WTC11 (cell line): ENCODE results near the gene ALDH8A1. TPM values are rescaled to one million over a fixed set of nuclear protein-coding genes. Genes with fewer than 3 reads are reported as not detected.

ENCODE experiments used
- ATAC-seq: fragments of 200-7000 bp; cut with Tn5 transposase; 2 replicates; pipeline ENCODE4 v1.10.0; 2021; ENCODE audit warnings: mild to moderate bottlenecking, moderate library complexity
- CTCF ChIA-PET: fragments of 300-600 bp; sonication (Branson Sonifier 250); formaldehyde crosslinking; loops from one replicate; lab custom pipeline; 2021; ENCODE audit warnings: antibody characterized with exemption; lab: Charles Lee
- POLR2A ChIA-PET: fragments of 350-600 bp; sonication (Branson Sonifier 250); formaldehyde crosslinking; loops from one replicate; lab custom pipeline; 2021; ENCODE audit warnings: antibody characterized with exemption; lab: Charles Lee
- DNase-seq: peaks from one replicate; pipeline ENCODE4 v3.0.0; 2021; ENCODE audit warnings: low spot score
- H3K27ac Mint-ChIP-seq: 2 replicates; pipeline ENCODE4 v1.8.0; 2021; ENCODE audit warnings: mixed read lengths
- H3K27me3 Mint-ChIP-seq: 2 replicates; pipeline ENCODE4 v1.8.0; 2021; ENCODE audit warnings: low read depth, mild to moderate bottlenecking, moderate library complexity, mixed read lengths
- H3K36me3 Mint-ChIP-seq: 2 replicates; pipeline ENCODE4 v1.8.0; 2021; ENCODE audit warnings: mixed read lengths
- H3K4me1 Mint-ChIP-seq: 2 replicates; pipeline ENCODE4 v1.8.0; 2022; ENCODE audit warnings: mixed read lengths
- H3K4me3 Mint-ChIP-seq: 2 replicates; pipeline ENCODE4 v1.8.0; 2021; ENCODE audit warnings: mild to moderate bottlenecking, moderate library complexity, mixed read lengths
- H3K9me3 Mint-ChIP-seq: 2 replicates; pipeline ENCODE4 v1.8.0; 2021; ENCODE audit warnings: mixed read lengths
- ATF1 ChIP-seq: sonication (generic); formaldehyde crosslinking; IDR thresholded peaks from 2 replicates; pipeline ENCODE4 v1.8.1; 2023; ENCODE audit warnings: mild to moderate bottlenecking, moderate library complexity, missing genetic modification reagents
- ELF4 ChIP-seq: sonication (generic); formaldehyde crosslinking; IDR thresholded peaks from 2 replicates; pipeline ENCODE4 v1.8.1; 2022; ENCODE audit warnings: low read depth, mild to moderate bottlenecking, moderate library complexity, missing genetic modification reagents
- ESRRA ChIP-seq: sonication (generic); formaldehyde crosslinking; IDR thresholded peaks from 2 replicates; pipeline ENCODE4 v1.8.1; 2022; ENCODE audit warnings: mild to moderate bottlenecking, missing genetic modification reagents, borderline replicate concordance
- GTF2I ChIP-seq: fragments of 250-450 bp; sonication (Bioruptor Pico); conservative IDR thresholded peaks from 2 replicates; pipeline ENCODE4 v1.4.0; 2021; ENCODE audit warnings: mild to moderate bottlenecking
- NR1H2 ChIP-seq: sonication (generic); formaldehyde crosslinking; IDR thresholded peaks from 2 replicates; pipeline ENCODE4 v1.9.0; 2021; ENCODE audit warnings: mild to moderate bottlenecking, moderate library complexity, missing genetic modification reagents
- NR3C1 ChIP-seq: sonication (generic); formaldehyde crosslinking; conservative IDR thresholded peaks from 2 replicates; pipeline ENCODE4 v1.8.1; 2023; ENCODE audit warnings: low read depth, mild to moderate bottlenecking, missing genetic modification reagents
- SMAD3 ChIP-seq: sonication (generic); formaldehyde crosslinking; IDR thresholded peaks from 2 replicates; pipeline ENCODE4 v1.8.0; 2022; ENCODE audit warnings: missing genetic modification reagents, mild to moderate bottlenecking, borderline replicate concordance
- ZNF138 ChIP-seq: sonication (generic); formaldehyde crosslinking; conservative IDR thresholded peaks from 2 replicates; pipeline ENCODE4 v1.8.1; 2022; ENCODE audit warnings: mild to moderate bottlenecking, moderate library complexity, missing genetic modification reagents
- ZNF317 ChIP-seq: sonication (generic); formaldehyde crosslinking; IDR thresholded peaks from 2 replicates; pipeline ENCODE4 v1.8.1; 2023; ENCODE audit warnings: low read depth, mild to moderate bottlenecking, moderate library complexity, missing genetic modification reagents, borderline replicate concordance
- ZNF423 ChIP-seq: fragments of 250-450 bp; sonication (Bioruptor Pico); IDR thresholded peaks from 2 replicates; pipeline ENCODE4 v2.1.2; 2022; ENCODE audit warnings: mild to moderate bottlenecking, moderate library complexity
- total RNA-seq: library from RNA; stranded (reverse); gene quantifications from 3 replicates; pipeline ENCODE4 v1.2.3, GENCODE V29; 2021
- TF ChIP-seq, protein P1 (sequence below): sonication (generic); formaldehyde crosslinking; IDR thresholded peaks from 2 replicates; pipeline ENCODE4 v1.8.1; 2022; ENCODE audit warnings: mild to moderate bottlenecking, moderate library complexity, missing genetic modification reagents
- TF ChIP-seq, protein P2 (sequence below): fragments of 250-450 bp; sonication (Bioruptor Pico); IDR thresholded peaks from 2 replicates; pipeline ENCODE4 v1.9.0; 2021; ENCODE audit warnings: mild to moderate bottlenecking
- TF ChIP-seq, protein P3 (sequence below): fragments of 250-450 bp; sonication (Bioruptor Pico); IDR thresholded peaks from 2 replicates; pipeline ENCODE4 v1.9.0; 2021; ENCODE audit warnings: moderate library complexity, mild to moderate bottlenecking, inconsistent platforms, borderline replicate concordance
- TF ChIP-seq, protein P4 (sequence below): sonication (generic); formaldehyde crosslinking; IDR thresholded peaks from 2 replicates; pipeline ENCODE4 v1.8.0; 2022; ENCODE audit warnings: mild to moderate bottlenecking, missing genetic modification reagents
- TF ChIP-seq, protein P5 (sequence below): sonication (generic); formaldehyde crosslinking; IDR thresholded peaks from 2 replicates; pipeline ENCODE4 v1.8.1; 2023; ENCODE audit warnings: mild to moderate bottlenecking, missing genetic modification reagents, borderline replicate concordance
- TF ChIP-seq, protein P6 (sequence below): sonication (generic); formaldehyde crosslinking; IDR thresholded peaks from 2 replicates; pipeline ENCODE4 v1.8.1; 2022; ENCODE audit warnings: low read depth, mild to moderate bottlenecking, moderate library complexity, missing genetic modification reagents, borderline replicate concordance
- TF ChIP-seq, protein P7 (sequence below): fragments of 250-450 bp; sonication (Bioruptor Pico); IDR thresholded peaks from 2 replicates; pipeline ENCODE4 v1.9.0; 2021; ENCODE audit warnings: mild to moderate bottlenecking, borderline replicate concordance

Gene ALDH8A1
- total RNA-seq, 1 experiment from 2014 or later, result 0.17 TPM

DNA sequence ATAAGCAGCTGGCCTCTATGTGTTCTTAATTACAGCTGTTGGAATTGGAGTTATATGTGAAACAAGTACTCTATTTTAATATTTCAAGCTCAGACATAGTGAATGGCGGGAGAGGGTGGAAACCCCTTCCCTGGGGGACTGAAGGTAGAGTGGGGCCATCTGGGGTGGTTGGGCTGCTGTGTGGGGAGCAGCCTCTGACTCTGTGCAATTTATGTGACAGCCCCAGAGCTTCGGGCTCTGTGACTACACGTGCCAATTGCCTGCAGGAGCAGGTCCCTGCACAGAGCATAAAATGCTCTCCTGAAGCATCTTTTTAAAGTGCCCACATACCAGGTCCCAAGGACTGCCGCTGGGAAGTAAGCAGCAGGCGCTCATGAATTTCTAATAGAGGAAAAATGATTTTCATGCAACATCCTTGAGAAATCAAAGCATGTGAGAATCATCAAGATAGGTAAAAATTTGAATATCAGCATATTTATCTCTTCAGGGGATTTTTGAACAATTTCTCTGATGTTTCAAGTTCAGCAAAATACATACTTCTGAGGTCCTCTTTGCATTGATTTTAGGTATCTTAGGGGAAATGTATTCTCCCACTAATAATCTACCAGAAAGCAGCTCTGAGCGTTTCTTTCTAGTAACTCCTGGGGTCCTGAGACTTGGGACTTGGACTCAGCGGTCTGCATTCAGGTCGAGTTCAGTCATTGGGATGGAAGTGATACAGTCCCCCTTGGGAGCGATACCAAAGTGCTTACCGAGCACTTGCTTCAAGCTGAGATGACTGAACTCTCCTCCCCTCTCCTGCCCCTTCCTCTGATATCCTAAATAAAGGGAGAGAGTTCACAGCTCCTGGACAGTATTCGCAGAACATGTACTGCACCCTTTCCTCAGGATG is 40.0 kb downstream of the ALDH8A1 start (continued):
- TF ChIP-seq, protein P1, sequence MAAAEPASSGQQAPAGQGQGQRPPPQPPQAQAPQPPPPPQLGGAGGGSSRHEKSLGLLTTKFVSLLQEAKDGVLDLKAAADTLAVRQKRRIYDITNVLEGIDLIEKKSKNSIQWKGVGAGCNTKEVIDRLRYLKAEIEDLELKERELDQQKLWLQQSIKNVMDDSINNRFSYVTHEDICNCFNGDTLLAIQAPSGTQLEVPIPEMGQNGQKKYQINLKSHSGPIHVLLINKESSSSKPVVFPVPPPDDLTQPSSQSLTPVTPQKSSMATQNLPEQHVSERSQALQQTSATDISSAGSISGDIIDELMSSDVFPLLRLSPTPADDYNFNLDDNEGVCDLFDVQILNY (CRISPR knock-in tag), result no peak
- TF ChIP-seq, protein P2, sequence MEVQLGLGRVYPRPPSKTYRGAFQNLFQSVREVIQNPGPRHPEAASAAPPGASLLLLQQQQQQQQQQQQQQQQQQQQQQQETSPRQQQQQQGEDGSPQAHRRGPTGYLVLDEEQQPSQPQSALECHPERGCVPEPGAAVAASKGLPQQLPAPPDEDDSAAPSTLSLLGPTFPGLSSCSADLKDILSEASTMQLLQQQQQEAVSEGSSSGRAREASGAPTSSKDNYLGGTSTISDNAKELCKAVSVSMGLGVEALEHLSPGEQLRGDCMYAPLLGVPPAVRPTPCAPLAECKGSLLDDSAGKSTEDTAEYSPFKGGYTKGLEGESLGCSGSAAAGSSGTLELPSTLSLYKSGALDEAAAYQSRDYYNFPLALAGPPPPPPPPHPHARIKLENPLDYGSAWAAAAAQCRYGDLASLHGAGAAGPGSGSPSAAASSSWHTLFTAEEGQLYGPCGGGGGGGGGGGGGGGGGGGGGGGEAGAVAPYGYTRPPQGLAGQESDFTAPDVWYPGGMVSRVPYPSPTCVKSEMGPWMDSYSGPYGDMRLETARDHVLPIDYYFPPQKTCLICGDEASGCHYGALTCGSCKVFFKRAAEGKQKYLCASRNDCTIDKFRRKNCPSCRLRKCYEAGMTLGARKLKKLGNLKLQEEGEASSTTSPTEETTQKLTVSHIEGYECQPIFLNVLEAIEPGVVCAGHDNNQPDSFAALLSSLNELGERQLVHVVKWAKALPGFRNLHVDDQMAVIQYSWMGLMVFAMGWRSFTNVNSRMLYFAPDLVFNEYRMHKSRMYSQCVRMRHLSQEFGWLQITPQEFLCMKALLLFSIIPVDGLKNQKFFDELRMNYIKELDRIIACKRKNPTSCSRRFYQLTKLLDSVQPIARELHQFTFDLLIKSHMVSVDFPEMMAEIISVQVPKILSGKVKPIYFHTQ (CRISPR knock-in tag), result no peak
- TF ChIP-seq, protein P3, sequence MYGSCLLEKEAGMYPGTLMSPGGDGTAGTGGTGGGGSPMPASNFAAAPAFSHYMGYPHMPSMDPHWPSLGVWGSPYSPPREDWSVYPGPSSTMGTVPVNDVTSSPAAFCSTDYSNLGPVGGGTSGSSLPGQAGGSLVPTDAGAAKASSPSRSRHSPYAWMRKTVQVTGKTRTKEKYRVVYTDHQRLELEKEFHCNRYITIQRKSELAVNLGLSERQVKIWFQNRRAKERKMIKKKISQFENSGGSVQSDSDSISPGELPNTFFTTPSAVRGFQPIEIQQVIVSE, result no peak
- TF ChIP-seq NR3C1 (no peak), SMAD3 (CRISPR knock-in tag) (no peak), ZNF423 (CRISPR knock-in tag) (no peak)
- TF ChIP-seq, all 79 proteins: peak for 0

DNA sequence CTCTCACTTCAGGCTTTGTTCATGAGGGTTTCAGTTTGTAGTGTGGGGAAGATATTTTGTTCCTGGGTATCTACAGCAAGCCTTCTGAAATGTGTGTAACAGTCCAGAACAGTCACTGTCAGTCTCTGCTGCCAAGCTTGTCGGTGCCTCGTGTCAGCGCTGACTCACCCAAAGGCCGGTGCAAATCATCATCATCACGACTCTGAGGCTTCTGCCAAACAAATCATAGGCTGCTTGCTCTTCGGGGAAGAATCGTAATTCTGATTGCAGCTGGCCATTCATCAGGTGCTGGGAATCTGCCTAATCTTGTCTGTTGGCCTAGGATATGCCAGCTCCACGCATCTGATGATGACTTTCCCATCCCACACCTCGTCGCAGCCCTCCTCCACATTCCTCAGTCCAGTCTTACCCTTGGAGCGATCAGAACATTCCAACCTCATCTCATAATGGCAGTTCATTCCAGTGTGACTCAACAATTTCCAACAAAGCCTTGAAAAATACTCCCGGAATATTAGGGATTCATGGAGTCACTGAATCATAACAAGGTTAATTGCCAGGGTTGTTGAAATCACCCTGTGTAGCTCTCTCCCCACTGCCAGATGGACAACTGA is 40.9 kb downstream of the ALDH8A1 start:
- ATAC-seq, result no peak
- no peak overlapping the region for H3K4me3 Mint-ChIP-seq
- no peaks in the 10 kb centered on the region for H3K27me3 Mint-ChIP-seq
- no peaks in the 10 kb centered on the region for H3K4me1 Mint-ChIP-seq
- POLR2A ChIA-PET, result no interaction called here
- no peak overlapping the region for H3K27ac Mint-ChIP-seq
- CTCF ChIA-PET, result interaction anchor here (0.6 to 1.0 kb wide), 4 partner anchors 9 to 785 kb away, joined by 3 read pairs; no protein-coding TSS in a partner anchor
- DNase-seq, result no peak
- no peaks in the 10 kb centered on the region for H3K36me3 Mint-ChIP-seq
- H3K9me3 Mint-ChIP-seq, result peaks cover 10% of the 10 kb centered on the region; the same call in 1 of the 2 replicates
- TF ChIP-seq, protein P4, sequence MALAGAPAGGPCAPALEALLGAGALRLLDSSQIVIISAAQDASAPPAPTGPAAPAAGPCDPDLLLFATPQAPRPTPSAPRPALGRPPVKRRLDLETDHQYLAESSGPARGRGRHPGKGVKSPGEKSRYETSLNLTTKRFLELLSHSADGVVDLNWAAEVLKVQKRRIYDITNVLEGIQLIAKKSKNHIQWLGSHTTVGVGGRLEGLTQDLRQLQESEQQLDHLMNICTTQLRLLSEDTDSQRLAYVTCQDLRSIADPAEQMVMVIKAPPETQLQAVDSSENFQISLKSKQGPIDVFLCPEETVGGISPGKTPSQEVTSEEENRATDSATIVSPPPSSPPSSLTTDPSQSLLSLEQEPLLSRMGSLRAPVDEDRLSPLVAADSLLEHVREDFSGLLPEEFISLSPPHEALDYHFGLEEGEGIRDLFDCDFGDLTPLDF (CRISPR knock-in tag), result no peak
- TF ChIP-seq, protein P5, sequence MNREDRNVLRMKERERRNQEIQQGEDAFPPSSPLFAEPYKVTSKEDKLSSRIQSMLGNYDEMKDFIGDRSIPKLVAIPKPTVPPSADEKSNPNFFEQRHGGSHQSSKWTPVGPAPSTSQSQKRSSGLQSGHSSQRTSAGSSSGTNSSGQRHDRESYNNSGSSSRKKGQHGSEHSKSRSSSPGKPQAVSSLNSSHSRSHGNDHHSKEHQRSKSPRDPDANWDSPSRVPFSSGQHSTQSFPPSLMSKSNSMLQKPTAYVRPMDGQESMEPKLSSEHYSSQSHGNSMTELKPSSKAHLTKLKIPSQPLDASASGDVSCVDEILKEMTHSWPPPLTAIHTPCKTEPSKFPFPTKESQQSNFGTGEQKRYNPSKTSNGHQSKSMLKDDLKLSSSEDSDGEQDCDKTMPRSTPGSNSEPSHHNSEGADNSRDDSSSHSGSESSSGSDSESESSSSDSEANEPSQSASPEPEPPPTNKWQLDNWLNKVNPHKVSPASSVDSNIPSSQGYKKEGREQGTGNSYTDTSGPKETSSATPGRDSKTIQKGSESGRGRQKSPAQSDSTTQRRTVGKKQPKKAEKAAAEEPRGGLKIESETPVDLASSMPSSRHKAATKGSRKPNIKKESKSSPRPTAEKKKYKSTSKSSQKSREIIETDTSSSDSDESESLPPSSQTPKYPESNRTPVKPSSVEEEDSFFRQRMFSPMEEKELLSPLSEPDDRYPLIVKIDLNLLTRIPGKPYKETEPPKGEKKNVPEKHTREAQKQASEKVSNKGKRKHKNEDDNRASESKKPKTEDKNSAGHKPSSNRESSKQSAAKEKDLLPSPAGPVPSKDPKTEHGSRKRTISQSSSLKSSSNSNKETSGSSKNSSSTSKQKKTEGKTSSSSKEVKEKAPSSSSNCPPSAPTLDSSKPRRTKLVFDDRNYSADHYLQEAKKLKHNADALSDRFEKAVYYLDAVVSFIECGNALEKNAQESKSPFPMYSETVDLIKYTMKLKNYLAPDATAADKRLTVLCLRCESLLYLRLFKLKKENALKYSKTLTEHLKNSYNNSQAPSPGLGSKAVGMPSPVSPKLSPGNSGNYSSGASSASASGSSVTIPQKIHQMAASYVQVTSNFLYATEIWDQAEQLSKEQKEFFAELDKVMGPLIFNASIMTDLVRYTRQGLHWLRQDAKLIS (CRISPR knock-in tag), result no peak
- TF ChIP-seq GTF2I (CRISPR knock-in tag), result no peak
- no peak for TF ChIP-seq ATF1 (CRISPR knock-in tag)
- TF ChIP-seq NR1H2, result no peak
- no peak for TF ChIP-seq ZNF317 (CRISPR knock-in tag)
- TF ChIP-seq ZNF138 (CRISPR knock-in tag), result no peak
- TF ChIP-seq ESRRA (CRISPR knock-in tag), result no peak
- TF ChIP-seq, protein P6, sequence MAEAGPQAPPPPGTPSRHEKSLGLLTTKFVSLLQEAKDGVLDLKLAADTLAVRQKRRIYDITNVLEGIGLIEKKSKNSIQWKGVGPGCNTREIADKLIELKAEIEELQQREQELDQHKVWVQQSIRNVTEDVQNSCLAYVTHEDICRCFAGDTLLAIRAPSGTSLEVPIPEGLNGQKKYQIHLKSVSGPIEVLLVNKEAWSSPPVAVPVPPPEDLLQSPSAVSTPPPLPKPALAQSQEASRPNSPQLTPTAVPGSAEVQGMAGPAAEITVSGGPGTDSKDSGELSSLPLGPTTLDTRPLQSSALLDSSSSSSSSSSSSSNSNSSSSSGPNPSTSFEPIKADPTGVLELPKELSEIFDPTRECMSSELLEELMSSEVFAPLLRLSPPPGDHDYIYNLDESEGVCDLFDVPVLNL (CRISPR knock-in tag), result no peak
- TF ChIP-seq ELF4 (CRISPR knock-in tag), result no peak
- TF ChIP-seq, protein P7, sequence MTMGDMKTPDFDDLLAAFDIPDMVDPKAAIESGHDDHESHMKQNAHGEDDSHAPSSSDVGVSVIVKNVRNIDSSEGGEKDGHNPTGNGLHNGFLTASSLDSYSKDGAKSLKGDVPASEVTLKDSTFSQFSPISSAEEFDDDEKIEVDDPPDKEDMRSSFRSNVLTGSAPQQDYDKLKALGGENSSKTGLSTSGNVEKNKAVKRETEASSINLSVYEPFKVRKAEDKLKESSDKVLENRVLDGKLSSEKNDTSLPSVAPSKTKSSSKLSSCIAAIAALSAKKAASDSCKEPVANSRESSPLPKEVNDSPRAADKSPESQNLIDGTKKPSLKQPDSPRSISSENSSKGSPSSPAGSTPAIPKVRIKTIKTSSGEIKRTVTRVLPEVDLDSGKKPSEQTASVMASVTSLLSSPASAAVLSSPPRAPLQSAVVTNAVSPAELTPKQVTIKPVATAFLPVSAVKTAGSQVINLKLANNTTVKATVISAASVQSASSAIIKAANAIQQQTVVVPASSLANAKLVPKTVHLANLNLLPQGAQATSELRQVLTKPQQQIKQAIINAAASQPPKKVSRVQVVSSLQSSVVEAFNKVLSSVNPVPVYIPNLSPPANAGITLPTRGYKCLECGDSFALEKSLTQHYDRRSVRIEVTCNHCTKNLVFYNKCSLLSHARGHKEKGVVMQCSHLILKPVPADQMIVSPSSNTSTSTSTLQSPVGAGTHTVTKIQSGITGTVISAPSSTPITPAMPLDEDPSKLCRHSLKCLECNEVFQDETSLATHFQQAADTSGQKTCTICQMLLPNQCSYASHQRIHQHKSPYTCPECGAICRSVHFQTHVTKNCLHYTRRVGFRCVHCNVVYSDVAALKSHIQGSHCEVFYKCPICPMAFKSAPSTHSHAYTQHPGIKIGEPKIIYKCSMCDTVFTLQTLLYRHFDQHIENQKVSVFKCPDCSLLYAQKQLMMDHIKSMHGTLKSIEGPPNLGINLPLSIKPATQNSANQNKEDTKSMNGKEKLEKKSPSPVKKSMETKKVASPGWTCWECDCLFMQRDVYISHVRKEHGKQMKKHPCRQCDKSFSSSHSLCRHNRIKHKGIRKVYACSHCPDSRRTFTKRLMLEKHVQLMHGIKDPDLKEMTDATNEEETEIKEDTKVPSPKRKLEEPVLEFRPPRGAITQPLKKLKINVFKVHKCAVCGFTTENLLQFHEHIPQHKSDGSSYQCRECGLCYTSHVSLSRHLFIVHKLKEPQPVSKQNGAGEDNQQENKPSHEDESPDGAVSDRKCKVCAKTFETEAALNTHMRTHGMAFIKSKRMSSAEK (CRISPR knock-in tag), result no peak
- TF ChIP-seq, protein P1 (CRISPR knock-in tag), result no peak
